Mucosa of gallbladder (tissue), 1 donor: ENCODE results near the gene KIF5C. TPM values are rescaled to one million over a fixed set of nuclear protein-coding genes. Genes with fewer than 3 reads are reported as not detected.

Source experiments
- DNase-seq: peaks from one replicate; pipeline ENCODE4 v3.0.0-alpha.2; 2020; ENCODE audit warnings: low spot score
- total RNA-seq: library from RNA; stranded (reverse); gene quantifications from one replicate; pipeline ENCODE4 v1.2.1, GENCODE V29; 2021
- donor health status: DM: no; HTN: no; CAD: no.

The KIF5C gene
- total RNA-seq, 1 donor from 2014 or later = 3.5 TPM

DNA sequence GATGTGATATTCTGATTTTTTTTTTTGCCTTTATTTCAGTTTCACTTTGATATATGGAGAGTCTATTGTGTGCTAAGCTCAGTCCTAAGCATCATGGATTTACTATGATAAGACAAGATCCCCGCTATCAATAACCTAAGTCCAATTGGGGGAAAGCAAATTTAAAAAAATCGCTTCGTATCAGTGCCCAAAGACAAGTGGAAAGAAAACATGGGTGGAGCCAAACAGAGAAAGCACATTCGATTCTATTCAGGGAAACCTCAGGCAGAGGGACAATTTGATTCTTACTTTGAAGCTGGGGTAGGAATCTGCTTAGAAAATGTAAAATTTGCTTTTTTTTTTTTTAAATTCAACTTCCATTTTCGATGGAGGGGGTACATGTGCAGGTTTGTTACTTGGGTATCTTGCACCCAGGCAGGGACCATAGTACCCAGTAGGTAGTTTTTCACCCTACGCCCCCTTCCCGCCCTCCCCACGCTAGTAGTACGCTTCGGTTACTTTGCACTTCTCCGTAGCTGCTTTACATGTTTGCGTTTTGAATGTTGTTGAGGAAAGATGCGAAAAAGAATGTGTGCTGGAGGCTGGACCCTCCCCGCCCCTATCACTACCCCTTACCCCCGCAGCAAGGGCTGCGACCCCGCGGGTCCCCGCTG, 12.4 kb downstream of the KIF5C start:
- no peak for DNase-seq

DNA sequence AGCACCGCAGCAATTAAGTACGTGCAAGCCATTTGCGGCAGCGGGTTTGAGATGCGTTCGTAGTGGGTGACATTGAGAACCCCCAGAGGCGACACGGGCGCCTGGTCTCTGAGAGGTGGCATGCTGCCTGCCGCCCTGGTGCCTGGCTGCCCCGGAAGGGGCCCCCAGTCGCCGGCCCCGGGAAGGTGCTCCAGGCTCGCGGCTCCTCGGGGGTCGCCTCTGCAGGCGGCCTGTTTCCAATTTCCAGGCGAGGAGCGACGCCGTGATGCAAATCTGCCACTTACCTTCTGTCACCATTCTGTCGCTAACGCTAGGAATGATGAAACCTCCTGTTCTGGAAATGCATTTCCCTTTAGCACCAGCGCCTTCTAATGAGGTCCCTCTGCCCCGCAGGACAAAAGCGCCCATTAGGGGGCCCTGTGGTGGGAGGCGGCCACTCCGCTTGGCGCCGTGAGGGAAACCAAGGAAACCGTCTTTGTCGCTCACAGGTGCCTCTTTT, 13.0 kb downstream of the KIF5C start:
- no peak for DNase-seq

DNA sequence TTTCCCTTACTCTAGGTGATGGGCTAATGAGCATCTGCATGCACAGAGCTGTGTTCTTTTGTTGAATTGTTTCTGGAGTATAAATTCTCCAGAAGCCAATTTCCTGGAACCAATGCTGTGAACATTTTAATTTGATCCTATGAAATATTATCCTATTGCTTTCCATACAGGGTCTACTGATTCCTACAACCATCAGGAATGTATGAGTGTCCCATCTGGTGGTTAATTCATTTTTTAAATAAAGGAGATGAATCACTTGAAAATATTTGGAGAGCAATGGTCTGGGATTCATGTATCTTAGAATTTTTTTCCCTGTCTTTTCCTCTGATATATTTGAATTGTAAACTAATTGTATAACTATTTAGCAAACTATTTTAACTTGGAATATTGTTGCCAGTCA, 14.0 kb downstream of the KIF5C start:
- DNase-seq = no peak

DNA sequence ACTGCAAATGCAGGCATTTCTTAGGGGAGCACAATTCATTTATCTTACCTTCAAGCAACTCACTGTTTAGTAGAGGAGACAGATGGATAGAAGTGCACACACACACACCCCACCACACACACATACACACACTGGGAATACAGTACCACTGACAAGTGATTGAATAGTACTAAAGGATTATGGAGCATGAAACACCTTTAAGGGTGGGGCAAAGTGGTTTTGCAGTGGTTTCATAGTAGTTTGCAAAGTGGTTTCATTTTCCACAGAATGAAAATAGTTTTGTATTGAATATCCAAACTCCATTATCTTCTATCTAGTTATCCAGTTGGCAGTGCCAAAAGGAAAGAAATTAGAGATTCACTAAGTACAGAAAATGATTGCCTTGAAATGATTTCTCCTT, 18.9 kb downstream of the KIF5C start:
- DNase-seq = no peak

DNA sequence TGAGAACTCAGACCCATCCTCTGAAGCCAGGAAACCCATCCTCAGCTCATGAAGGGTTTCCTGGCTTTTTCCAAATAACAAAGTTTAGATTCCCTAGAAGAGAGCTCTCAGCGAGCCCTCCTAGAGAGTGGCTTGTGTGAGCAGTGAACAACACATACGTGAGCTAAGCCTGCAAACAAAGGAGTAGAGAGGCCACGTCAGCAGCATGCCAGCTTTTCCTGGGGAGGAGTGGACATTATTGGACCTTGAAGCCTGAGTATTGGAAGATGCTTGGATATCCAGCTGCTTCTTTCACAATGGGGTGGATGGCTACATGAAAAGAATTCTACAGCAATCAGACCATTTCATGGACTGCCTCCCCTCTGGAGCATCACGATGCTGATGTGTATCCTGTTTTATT, 21.1 kb downstream of the KIF5C start:
- no peak for DNase-seq

DNA sequence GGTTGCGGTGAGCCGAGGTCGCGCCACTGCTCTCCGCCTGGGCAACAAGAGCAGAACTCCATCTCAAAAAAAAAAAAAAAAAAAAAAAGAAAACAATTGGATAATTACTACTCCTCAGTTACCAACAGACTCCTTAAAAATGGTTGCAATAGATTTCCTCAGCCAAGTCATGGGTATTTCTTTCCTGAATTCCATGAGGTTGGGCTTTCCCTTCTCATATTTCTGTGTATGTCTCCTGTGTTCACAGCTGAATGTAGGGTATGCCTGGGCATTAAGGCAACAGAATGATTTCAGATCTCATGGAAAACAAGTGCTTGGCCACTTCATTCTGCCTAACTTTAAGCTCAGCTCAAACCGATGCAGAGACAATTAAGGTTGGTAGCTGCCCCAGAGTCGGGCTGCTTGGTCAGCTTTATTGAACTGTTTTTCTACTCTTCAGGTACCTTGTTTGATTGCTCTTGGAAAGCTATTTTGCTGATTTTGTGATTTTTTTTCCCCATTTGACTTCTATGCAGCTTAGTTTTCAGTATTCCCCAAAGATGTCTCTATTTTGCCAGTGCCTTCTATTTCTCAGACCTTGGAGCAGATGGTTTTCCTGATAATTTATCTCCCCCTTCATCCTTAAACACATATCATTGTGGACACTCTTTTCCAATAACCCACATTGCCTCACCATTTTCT, 24.8 kb downstream of the KIF5C start:
- no peak for DNase-seq

DNA sequence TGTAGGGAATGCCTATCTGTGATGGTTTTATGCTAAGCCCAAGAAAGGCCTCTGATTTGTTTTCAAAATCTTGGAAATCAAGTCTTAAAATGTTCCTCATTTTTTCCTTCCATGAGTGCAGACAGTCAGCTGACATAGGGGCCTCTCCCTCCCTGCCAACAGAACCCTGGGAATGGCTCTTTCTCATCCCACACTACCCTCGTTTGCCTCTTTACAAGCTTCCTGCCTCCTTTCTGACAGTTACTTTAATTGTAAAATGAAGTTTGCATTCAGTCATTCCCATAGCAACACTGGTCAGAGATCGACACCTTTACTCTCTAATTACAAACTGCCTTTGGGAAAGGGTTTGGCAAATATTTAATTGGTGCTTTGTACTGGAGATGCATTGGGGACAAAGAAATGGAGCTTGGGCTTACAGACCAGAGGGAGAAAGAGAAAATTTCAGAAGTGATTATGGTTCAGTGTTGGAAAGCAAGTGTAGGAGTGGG, 25.4 kb downstream of the KIF5C start:
- DNase-seq = no peak

DNA sequence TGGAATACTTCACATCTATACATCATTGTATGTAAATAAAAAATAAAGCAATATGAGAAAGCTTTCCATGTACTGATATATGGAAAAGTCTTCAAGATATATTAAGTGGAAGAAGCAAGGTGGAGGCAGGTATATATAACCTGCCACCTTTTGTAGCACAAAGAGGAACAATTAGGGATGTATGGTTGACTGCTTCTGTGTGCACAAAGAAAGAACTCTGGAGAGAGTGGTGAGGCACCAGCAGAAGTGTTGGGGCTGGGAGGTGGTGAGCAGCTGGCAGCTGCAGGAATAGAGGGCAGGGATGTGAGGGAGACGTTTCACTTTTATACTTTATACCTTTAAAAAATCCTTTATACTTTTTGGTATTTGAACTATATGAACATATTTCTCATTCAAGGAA, 26.1 kb downstream of the KIF5C start:
- no peak for DNase-seq

DNA sequence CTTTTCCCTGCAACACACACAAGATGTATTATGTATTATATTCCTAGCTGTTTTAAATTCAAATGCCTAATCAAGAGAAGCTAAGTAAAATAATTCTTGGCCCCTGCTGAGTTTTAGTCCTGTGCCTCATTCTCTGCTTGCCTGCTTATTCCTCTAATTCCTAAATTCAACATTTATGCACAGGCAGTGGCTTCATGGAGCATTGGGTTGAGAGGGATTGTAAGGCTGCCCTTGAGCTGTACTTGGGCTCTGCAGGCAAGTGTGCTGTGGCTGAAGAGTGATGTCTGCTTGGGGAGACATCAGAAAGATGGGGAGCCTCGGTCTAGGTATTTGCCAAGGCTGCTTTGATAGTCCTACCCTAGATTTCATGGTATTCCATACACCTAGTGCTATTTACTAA, 27.8 kb downstream of the KIF5C start:
- DNase-seq = no peak

DNA sequence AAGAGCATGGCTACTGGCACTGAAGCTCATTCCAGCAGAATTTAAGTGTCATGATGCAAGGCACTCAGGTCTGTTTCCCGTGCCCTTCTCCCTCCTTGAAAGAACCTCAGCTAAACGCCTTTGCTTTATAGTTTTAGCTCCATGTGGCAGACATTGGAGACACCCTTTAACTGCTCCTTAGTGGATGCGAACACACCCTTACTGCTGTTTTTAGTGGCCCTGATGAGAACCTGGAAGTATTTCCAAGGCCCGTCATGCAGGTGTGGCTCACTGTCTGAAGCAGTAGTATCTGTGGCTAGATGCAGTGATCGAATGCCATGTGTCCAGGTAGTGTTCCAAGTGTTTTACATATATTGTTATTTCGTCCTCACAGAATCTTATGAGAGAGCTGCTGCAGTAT, 28.3 kb downstream of the KIF5C start:
- DNase-seq = no peak

DNA sequence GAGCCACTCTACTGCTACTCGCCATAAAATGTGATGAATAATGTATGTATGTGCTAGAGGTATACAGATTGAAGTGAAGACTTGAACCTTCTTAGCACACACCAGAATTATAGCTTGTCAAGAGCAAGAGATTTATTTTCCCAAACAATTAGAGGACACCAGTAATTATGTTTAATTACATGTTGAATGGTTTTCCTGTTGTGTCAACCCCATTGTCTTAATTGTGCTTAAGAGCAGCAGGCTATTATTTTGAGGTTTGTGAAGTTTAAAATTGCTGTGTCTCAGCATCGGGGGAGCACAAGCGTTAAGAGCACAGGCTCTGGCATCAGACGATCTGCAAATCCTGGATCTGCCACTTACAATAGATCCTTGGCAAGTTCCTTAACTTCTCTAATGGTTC, 29.0 kb downstream of the KIF5C start:
- no peak for DNase-seq

DNA sequence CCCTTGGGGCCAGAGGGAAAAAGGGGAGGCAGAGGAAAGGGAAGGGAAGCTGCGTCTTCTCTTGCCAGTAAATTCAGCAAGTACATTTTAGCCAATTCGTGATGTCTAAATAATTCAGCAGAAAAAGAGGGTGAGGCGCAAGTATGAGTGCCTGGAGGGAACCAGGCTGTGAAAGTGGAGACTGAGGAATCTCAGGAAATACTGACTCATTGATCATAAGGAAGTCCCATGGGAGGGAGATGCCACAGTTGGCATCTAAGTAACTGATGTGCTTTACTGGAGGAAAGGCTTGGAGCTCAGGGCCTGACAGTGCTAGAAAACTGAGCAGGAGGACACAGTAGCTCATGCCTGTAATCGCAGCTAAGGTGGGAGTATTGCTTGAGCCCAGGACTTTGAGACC, 31.1 kb downstream of the KIF5C start:
- no peak for DNase-seq

DNA sequence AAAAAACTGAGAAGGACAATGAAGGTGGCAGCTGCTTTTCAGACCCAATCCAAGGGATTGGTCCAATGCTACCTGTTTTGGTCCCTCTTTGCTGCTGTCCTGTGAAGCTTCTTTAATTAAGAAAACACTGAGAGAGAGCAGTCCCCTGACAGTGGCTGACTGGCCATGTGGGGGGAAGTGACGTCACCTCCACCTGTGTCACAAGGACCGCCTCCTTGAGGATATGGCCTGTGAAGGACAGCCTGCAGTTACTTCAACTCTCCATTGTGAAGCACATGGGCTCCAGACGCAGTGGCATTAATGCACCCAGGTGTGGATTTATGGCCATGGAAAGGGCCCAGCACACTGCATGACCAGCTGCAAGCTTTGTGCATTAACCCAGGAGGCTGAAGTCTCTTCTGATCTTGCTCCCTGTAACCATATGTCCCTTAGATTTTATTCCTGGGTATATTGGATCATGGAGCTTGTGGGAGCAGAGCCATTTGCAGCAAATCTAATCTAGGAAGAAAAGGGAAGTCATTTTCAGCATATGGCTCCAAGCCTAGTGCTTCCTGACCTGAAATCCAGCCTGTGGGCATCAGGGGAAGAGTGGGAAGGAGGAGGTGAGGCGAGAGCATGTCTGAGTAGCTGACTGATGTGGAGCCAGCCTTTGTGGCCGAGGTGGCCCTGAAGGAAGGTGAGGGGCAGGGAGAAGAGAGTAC, 32.2 kb downstream of the KIF5C start:
- DNase-seq = no peak

DNA sequence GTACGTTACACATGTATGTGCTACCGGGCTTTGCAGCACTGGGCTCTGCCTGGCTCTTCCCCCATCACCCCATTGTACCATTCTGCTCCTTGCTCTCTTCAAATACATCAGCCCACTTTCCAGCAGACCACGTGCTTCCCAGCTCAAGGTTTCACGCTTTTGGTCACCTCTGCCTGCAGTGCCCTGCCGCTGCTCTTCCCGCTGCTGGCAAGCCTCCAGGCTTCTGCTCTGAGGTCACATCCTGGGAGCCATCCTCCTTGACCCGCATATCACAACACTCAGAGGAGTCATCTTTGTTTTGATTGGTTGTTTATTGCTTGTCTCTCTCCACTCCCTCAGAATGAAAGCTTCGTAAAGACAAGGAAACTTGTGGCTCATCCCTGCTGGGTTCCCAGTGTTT, 34.1 kb downstream of the KIF5C start:
- DNase-seq = no peak

DNA sequence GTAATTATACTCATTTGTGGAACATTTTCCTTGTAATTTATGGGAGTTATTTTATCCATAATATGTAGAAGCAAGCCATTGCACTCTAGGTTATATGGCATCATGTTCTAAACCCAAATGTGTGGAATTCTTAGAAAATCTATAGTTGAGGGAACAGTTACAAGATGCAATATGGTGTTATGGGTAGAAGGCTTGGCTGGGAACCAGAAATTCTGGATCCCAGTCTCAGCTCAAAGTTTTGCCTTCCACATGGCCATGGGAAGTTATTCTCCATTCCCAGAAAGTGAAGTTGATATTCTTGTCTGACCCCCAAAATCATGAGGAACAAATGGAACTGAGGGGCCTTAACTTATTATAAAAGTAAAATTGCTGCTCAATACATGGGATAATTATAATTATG, 38.0 kb downstream of the KIF5C start:
- no peak for DNase-seq

DNA sequence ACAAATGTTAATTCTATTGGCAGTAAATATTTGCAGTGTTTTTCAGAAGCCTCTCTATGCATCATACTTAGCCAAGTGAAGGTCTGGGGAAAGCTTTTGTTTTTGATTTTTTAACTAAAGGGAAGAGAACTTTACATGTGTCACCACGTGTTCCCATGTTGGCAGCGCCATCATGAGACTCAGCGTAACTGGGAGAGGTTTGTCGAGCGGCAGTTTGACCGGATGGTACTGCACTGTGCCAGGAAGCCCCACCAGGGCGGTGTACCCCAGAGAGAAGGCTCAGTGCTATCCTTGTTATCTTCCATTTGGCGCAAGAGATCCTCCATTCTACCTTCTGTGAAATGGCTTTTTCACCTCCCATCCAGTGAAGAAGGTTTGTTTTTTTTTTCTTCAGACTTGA, 38.5 kb downstream of the KIF5C start:
- DNase-seq = no peak

DNA sequence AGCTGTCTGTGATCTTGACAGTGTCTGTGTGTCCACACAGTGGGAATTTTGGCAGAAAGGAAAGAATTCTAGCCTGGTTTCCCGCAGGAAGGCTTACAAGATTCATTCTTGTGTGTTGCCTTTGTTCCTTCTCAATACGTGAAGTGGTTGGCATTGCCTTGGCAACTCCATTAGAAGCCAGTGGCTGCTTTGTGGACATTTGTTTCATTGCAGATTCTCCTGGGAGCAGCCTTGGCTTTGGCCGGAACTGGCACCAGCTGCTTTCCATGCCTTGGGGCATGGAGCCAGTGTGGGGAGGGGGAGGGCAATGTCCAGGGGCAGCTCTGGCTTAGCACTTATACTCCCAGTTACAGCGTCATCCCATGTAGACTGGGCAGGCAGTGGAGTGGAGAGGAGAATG, 39.4 kb downstream of the KIF5C start:
- DNase-seq = no peak

DNA sequence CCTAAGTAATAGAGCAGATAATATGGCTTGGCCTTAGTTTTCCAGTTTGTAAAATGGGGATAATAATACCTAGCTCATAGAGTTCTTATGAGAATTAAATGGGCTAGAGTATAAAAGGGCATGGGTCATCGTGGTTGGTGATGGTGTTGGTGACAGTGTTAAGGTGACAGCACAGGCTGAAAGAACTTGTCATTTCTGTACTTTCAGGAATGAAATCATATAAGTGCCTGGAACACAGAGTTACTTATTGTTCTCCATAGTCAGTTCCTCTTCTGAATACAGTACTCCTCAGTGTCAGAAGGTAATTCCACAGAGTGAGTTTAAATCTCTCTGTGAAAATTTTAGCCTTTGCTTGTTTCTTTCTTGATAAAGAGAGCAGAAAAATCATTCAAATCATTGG, 42.4 kb downstream of the KIF5C start:
- no peak for DNase-seq

DNA sequence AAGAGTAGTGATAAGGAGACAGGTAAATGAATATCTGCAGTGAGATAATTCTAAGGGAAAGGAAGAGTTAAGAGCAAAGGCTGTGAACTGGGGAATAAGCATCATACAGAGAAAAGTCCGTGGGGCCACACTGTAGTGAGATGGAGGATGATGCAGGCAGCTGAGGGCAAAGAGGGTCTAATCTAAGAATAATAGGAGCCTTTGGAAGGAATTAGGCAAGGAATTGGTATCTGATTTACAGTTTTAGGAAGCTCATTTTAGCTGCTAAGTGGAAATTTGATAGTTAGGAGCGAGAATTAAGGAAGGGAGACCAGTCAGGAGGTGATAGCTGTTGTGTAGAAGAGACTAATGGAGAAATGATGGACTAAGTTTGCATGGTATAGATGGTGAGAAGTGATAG, 43.5 kb downstream of the KIF5C start:
- DNase-seq = no peak

DNA sequence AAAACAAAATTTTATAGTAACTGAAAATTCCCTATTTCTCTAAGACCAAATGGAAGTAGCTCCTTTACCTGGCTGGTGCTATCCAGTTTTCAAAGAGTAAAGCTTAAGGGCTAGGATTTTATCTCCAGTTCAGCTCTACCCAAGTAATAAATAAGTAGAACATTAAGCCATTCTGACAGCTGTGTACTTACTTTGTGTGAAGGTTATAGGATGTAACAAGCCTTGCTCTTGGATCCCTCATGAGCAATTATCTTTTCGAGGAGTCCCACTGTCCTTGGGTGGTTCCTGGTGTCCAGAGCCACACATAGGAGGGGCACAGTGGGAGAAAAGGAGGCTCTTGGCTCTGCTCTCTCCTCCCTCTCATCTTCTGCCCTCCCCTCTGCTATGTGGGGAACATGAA, 45.5 kb downstream of the KIF5C start:
- no peak for DNase-seq

DNA sequence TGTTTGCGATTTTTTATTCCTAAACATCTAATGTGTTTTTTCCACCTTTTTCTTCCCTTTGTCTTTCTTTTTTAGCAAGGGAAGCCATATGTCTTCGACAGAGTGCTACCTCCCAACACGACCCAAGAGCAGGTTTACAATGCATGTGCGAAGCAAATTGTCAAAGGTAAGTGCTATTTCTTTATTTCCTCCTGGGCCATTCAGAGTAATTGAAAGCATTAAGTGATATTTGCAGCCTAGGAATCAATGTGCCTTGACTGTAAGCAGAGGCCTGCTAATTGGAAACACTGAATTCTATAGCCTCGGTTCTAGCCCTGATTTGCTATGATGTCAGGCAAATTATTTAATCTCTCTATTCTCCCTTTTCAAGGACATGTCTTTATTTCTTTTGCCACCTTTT, 47.0 kb downstream of the KIF5C start:
- DNase-seq = no peak

DNA sequence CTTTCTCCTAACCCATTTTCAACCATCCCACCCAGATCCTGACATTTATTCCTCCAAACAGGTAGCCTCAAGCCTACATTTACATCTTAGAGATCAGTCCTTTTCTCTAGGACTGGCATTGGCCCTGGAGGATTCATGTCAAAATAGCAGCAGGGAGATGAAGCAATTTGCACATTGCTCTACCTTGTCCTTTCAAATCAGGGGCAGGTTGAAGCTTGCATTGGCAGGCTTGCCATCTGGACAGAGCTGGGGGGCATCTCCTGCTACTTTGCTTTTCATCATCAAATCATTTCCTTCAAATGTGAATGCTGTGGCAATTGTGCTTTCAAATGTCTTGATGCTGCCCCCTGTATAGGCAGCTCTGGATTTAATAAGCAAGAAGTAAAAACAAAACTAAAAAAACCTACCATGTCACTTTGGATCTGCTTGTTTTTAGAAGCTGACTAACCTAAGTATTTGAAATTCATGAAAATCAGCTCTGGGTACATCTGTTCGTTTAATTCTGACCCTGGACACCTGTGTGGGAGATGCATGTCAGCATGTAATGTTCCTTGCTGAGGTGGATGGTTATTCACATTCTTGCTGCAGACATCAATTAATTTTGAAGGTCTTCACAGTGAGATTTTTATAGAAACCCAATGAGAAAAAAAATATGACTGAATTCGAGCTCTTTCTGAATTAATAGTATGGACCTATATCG, 47.9 kb downstream of the KIF5C start:
- DNase-seq = no peak
